Gastrocnemius medialis (tissue), 4 donors: Measurements from ENCODE around the gene COPS6. TPM values are rescaled to one million over a fixed set of nuclear protein-coding genes. Genes with fewer than 3 reads are reported as not detected.

ENCODE experiments used
- ATAC-seq, 2 donors: fragments of 150-250 bp; one replicate each; pipeline ENCODE4 v1.9.1; 2016
- DNase-seq, 2 donors: peaks; one replicate each; pipeline ENCODE4 v3.0.0-alpha.2; 2019
- H3K27ac ChIP-seq, 4 donors: fragments of 200-600 bp; sonication (generic); 1 replicate in 1 of 4; 2 replicates in 3 of 4; pipeline ENCODE4 v1.5.1; 2016 to 2018; ENCODE audit warnings: mild to moderate bottlenecking in 2 of 4, moderate library complexity in 1 of 4
- H3K27me3 ChIP-seq, 3 donors: fragments of 200-600 bp; sonication (generic) in 2 of 3; 1 replicate in 1 of 3; 2 replicates in 2 of 3; pipeline versions ENCODE4 v1.5.1 to v1.6.0; 2016 to 2019; ENCODE audit warnings: mild to moderate bottlenecking in 1 of 3, moderate library complexity in 1 of 3
- H3K36me3 ChIP-seq, 2 donors: fragments of 200-600 bp; sonication (generic) in 1 of 2; one replicate each; pipeline ENCODE4 v1.5.1; 2017 to 2018
- H3K4me1 ChIP-seq, 2 donors: fragments of 200-600 bp; sonication (generic) in 1 of 2; one replicate each; pipeline ENCODE4 v1.5.1; 2016 to 2017; ENCODE audit warnings: mild to moderate bottlenecking in 2 of 2
- H3K4me3 ChIP-seq, 4 donors: fragments of 200-600 bp; sonication (generic) in 3 of 4; 1 replicate in 1 of 4; 2 replicates in 3 of 4; pipeline ENCODE4 v1.5.1; 2016 to 2019; ENCODE audit warnings: mild to moderate bottlenecking in 2 of 4
- H3K9me3 ChIP-seq, 3 donors: fragments of 200-600 bp; sonication (generic) in 2 of 3; 1 replicate in 1 of 3; 2 replicates in 2 of 3; pipeline ENCODE4 v1.5.1; 2016 to 2019
- CTCF ChIP-seq, 5 experiments: fragments of 450-650 bp in 3 of 5; fragments of 200-600 bp in 2 of 5; sonication (generic) in 2 of 5; IDR thresholded peaks in 4 of 5; conservative IDR thresholded peaks in 1 of 5; 1 replicate in 4 of 5; 2 replicates in 1 of 5; pipeline ENCODE4 v1.5.1; 2016 to 2019; ENCODE audit warnings: antibody characterized with exemption in 5 of 5, mild to moderate bottlenecking in 3 of 5, moderate library complexity in 3 of 5
- POLR2A ChIP-seq, 2 donors: fragments of 450-650 bp; IDR thresholded peaks; one replicate each; pipeline ENCODE4 v1.6.1; 2017; ENCODE audit warnings: antibody characterized with exemption in 2 of 2, mild to moderate bottlenecking in 2 of 2, moderate library complexity in 2 of 2
- in situ Hi-C, 4 donors: fragments of 200-750 bp; cut with MboI; loops; one replicate each; pipeline versions ENCODE4 v1.15.0 to v1.8.0; 2017; ENCODE audit warnings: low sequenced_read_pairs in 4 of 4
- intact Hi-C: fragments of 100-400 bp; cut with DNase I; formaldehyde crosslinking; loops from one replicate; pipeline ENCODE4 v1.15.1; 2023; ENCODE audit warnings: low total_unique reads
- microRNA counts, 2 donors: library from miRNA; unstranded; fragments of <30 nt; microRNA quantifications; one replicate each; lab custom pipeline; 2016
- microRNA-seq, 2 donors: library from miRNA; unstranded; fragments of <30 nt; microRNA quantifications; one replicate each; pipeline ENCODE4, GENCODE V29; 2016; ENCODE audit warnings: borderline replicate concordance in 2 of 2
- total RNA-seq, 4 donors: library from RNA; depleted of rRNA; stranded (reverse); fragments of >200 nt; gene quantifications; one replicate each; pipeline versions ENCODE4 v1.1.0 to v1.2.3, GENCODE V29; 2016

The COPS6 gene
- total RNA-seq, 4 donors from 2014 or later: 32.6 to 57.9 (median 39.4) TPM

DNA sequence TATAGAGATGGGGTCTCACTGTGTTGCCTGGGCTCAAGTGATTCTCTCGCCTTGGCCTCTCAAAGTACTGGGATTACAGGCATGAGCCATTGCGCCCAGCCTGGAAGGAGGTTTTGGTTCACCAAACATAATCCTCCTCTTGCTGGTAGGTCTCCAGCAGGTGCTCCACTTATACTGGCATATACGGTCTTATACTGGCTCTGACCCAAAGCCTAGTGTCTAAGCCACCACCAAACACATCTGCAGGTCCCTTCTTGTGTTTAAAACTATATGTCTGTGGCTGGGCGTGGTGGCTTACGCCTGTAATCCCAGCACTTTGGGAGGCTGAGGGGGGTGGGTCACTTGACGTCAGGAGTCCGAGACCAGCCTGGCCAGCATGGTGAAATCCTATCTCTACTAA is 43.4 kb downstream of the COPS6 start:
- in situ Hi-C loops: loop anchor here in 2 of 4 donors (10.0 to 25.0 kb wide), 2 partner anchors 147 to 205 kb away; no protein-coding TSS in a partner anchor
- intact Hi-C loops: no loop called here
- Histone ChIP-seq H3K27ac (no peak overlapping the region), H3K4me1 (peaks cover 0 to 7% of the 10 kb centered on the region in 2 donors), H3K4me3 (no peak overlapping the region), H3K27me3 (no peaks in the 10 kb centered on the region), H3K9me3 (no peaks in the 10 kb centered on the region), H3K36me3 (no peaks in the 10 kb centered on the region)
- TF ChIP-seq POLR2A (IDR thresholded peaks at IDR 0.05) (no peak), CTCF (IDR thresholded peaks at IDR 0.05 in 4 of 5, conservative IDR thresholded peaks at IDR 0.05 in 1 of 5) (no peak)
- ATAC-seq (no peak), DNase-seq (no peak)

DNA sequence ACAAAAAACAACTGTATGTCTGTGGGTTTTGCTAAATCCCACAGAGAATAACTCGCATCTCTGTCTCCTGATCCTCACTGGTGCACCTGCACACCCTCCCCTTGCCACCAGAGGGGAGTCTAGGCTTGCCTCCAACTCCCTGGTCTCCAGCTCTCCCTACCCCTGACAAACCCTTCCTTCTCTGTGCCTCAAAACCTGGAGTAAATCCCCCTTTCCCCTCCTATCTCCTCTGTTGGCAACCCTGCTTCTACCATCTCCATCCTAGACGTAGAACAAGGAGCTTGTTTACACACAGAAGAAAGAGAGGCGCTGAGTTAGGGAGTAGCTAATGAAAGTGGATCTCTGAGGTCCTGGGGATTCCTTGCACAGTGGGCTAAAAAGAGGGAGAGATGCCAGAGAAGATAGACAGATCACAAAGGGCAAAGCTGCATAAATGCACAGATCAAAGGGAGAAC is 44.0 kb downstream of the COPS6 start:
- no peak overlapping the region for H3K27ac ChIP-seq
- in situ Hi-C loops: loop anchor here in 2 of 4 donors (10.0 to 25.0 kb wide), 2 partner anchors 148 to 205 kb away; no protein-coding TSS in a partner anchor
- ATAC-seq: peak in 1 of 2 donors; percentile 53
- H3K4me1 ChIP-seq: peaks cover 0 to 7% of the 10 kb centered on the region in 2 donors
- no peak overlapping the region for H3K4me3 ChIP-seq
- intact Hi-C loops: no loop called here
- no peak for DNase-seq
- H3K36me3 ChIP-seq: no peaks in the 10 kb centered on the region
- H3K9me3 ChIP-seq: no peaks in the 10 kb centered on the region
- H3K27me3 ChIP-seq: no peaks in the 10 kb centered on the region
- TF ChIP-seq CTCF (IDR thresholded peaks at IDR 0.05 in 4 of 5, conservative IDR thresholded peaks at IDR 0.05 in 1 of 5) (peak; percentile 42 to 66 (median 57)), POLR2A (IDR thresholded peaks at IDR 0.05) (no peak)

DNA sequence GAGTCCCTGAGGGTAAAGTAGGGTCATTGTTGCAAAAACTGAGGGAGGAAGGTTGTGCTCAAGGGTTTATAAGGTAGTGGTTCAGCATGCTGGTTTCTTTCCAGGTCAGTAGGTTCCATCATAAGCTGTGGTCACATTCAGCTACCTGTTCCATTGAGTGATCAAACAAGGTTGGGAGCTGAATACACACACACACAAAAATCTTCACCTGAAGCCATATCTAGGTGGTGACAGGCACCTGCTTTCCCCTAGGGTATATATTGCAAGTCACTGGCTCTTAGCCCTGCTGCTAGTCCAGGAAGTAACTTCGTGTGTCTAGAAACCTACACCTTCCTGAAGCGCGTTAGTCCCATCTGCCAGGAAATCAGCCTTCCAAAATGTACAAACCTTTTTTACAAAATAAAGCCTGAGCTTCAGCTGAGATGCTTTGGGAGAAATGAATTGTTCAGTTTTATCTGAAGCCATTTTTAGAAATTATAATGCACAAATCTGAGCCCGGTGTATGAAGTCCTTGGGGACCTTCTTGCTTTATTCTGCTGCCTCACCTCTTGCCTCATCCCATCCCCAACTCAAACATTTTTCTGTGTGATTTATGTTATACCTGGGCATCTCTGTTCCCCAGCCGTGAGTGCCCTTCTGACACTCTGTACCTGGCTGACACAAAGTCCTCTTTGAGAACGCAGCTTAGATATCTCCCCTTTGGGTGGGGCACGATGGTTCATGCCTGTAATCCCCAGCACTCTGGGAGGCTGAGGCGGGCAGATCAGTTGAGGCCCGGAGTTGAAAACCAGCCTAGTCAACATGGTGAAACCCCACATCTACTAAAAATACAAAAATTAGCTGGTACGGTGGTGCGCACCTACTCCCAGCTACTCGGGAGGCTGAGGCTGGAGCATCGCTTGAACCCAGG is 49.3 kb downstream of the COPS6 start:
- no peaks in the 10 kb centered on the region for H3K36me3 ChIP-seq
- H3K27me3 ChIP-seq: peaks cover 0 to 4% (median 3%) of the 10 kb centered on the region in 3 donors
- no peak overlapping the region for H3K4me3 ChIP-seq
- TF ChIP-seq POLR2A (IDR thresholded peaks at IDR 0.05): no peak
- TF ChIP-seq CTCF (IDR thresholded peaks at IDR 0.05 in 4 of 5, conservative IDR thresholded peaks at IDR 0.05 in 1 of 5): no peak
- in situ Hi-C loops: loop anchor here in 2 of 4 donors (10.0 to 25.0 kb wide), 2 partner anchors 153 to 199 kb away; no protein-coding TSS in a partner anchor
- no peak for ATAC-seq
- H3K4me1 ChIP-seq: no peaks in the 10 kb centered on the region
- intact Hi-C loops: no loop called here
- no peaks in the 10 kb centered on the region for H3K9me3 ChIP-seq
- DNase-seq: no peak
- H3K27ac ChIP-seq: no peak overlapping the region

GRCh38 chr7:100141555-100141949 is 52.8 kb downstream of the COPS6 start:
- Histone ChIP-seq H3K9me3 (no peaks in the 10 kb centered on the region), H3K27me3 (peaks cover 0 to 4% (median 3%) of the 10 kb centered on the region in 3 donors), H3K4me1 (no peaks in the 10 kb centered on the region), H3K4me3 (no peak overlapping the region), H3K36me3 (no peaks in the 10 kb centered on the region), H3K27ac (no peak overlapping the region)
- DNase-seq (no peak), ATAC-seq (no peak)
- TF ChIP-seq POLR2A (IDR thresholded peaks at IDR 0.05) (no peak), CTCF (IDR thresholded peaks at IDR 0.05 in 4 of 5, conservative IDR thresholded peaks at IDR 0.05 in 1 of 5) (no peak)
- intact Hi-C loops (no loop called here), in situ Hi-C loops (loop anchor here in 1 of 4 donors (25.0 kb wide), 1 partner anchor 196 kb away; no protein-coding TSS in a partner anchor)

MicroRNAs encoded within 50 kb of the gene (microRNA counts, 767-probe panel; counts per million panel counts)
- microRNA hsa-miR-106b-5p (lab: Ali Mortazavi, UCI): 356 to 448 counts per million in 2 donors
- microRNA hsa-miR-25-3p (lab: Ali Mortazavi, UCI): 7,145 to 7,417 counts per million in 2 donors
- 448 to 2,451 counts per million in 2 donors for microRNA hsa-miR-93-5p (lab: Ali Mortazavi, UCI)

Small RNA genes lying within 50 kb of the gene (microRNA-seq; reads per million reads assigned to microRNA genes)
- gene MIR106B (607 to 738 reads per million in 2 donors), gene MIR25 (211 to 225 reads per million in 2 donors), gene MIR93 (1,053 to 1,156 reads per million in 2 donors)

Other genes starting within 250 kb of the COPS6 start
- gene OR2AE1, start 211.9 kb upstream of the COPS6 start, total RNA-seq: not detected
- 10 to 100 TPM in 1 of 4 donors, 1 to 10 TPM in 3; 6.4 to 10.5 (median 7.7) TPM for gene TRIM4, start 169.4 kb upstream of the COPS6 start, total RNA-seq
- gene GJC3, start 159.3 kb upstream of the COPS6 start, total RNA-seq: not detected
- gene AZGP1, start 112.9 kb upstream of the COPS6 start, total RNA-seq: 10 to 100 TPM in 1 of 4 donors, 1 to 10 TPM in 2, not detected in 1; 2.6 to 10.3 (median 4.2) TPM
- gene ZKSCAN1, start 73.4 kb upstream of the COPS6 start, total RNA-seq: 10 to 100 TPM; 15.0 to 17.7 (median 15.5) TPM
- 10 to 100 TPM; 14.4 to 26.4 (median 22.3) TPM for gene ZSCAN21, start 39.2 kb upstream of the COPS6 start, total RNA-seq
- gene ZNF3, start 7.2 kb upstream of the COPS6 start, total RNA-seq: 10 to 100 TPM; 11.2 to 19.2 (median 16.1) TPM
- gene MCM7, start 12.4 kb downstream of the COPS6 start, total RNA-seq: 10 to 100 TPM; 23.9 to 45.7 (median 36.1) TPM
- 10 to 100 TPM in 2 of 4 donors, 1 to 10 TPM in 2; 7.2 to 13.8 (median 10.8) TPM for gene AP4M1, start 12.7 kb downstream of the COPS6 start, total RNA-seq
- 10 to 100 TPM; 38.6 to 71.7 (median 56.6) TPM for gene TAF6, start 30.4 kb downstream of the COPS6 start, total RNA-seq
- gene CNPY4, start 30.7 kb downstream of the COPS6 start, total RNA-seq: 1 to 10 TPM; 2.0 to 5.0 (median 2.4) TPM
- 1 to 10 TPM; 1.4 to 7.4 (median 3.1) TPM for gene MBLAC1, start 38.0 kb downstream of the COPS6 start, total RNA-seq
- 100 to 1,000 TPM in 3 of 4 donors, 10 to 100 TPM in 1; 97.6 to 141 (median 127) TPM for gene LAMTOR4, start 59.9 kb downstream of the COPS6 start, total RNA-seq
- 1 to 10 TPM; 3.0 to 6.1 (median 4.2) TPM for gene TRAPPC14, start 69.8 kb downstream of the COPS6 start, total RNA-seq
- 1 to 10 TPM in 2 of 4 donors, under 1 TPM in 1, not detected in 1; 0.53 to 1.9 (median 1.6) TPM for gene GAL3ST4, start 79.6 kb downstream of the COPS6 start, total RNA-seq
- 1 to 10 TPM in 1 of 4 donors, not detected in 3; 4.0 TPM for gene GPC2, start 88.4 kb downstream of the COPS6 start, total RNA-seq
- 1 to 10 TPM in 1 of 4 donors, under 1 TPM in 1, not detected in 2; 0.13 to 5.5 TPM for gene STAG3, start 88.9 kb downstream of the COPS6 start, total RNA-seq
- not detected for gene PVRIG, start 131.0 kb downstream of the COPS6 start, total RNA-seq
- not detected for gene SPDYE3, start 218.7 kb downstream of the COPS6 start, total RNA-seq